Prostate gland (tissue), 2 donors: Measurements from ENCODE around the gene WNK3.

Experiments
- POLR2A ChIP-seq: fragments of 450-650 bp; IDR thresholded peaks from one replicate; pipeline ENCODE4 v1.6.1; 2016; ENCODE audit warnings: antibody characterized with exemption, mild to moderate bottlenecking
- TF ChIP-seq, protein P1 (sequence below), 4 experiments: fragments of 200-600 bp in 2 of 4; fragments of 450-650 bp in 2 of 4; sonication (generic) in 2 of 4; IDR thresholded peaks; 1 replicate in 3 of 4; 2 replicates in 1 of 4; pipeline ENCODE4 v1.5.1; 2016 to 2019; ENCODE audit warnings: antibody characterized with exemption in 4 of 4, mild to moderate bottlenecking in 2 of 4, moderate library complexity in 2 of 4

DNA sequence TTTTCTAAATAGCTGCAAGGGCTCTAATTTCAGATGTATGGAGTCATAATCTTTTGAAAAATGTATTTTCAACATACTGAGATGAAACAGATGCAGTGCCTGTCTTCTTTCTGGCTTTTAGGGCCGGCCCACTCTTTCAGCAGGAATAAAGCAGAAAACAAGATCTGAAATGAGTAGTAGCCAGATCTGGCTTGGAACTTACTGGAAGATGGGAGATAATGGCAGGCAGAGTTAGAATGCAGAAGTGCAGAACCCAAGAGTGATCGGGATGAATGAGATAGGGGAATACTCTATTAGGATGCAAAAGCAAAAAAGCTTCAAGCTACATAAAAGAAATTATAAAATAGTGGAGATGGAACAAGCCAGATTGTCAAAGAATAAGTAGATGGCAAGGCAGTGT, 173.4 kb downstream of the WNK3 start:
- TF ChIP-seq, protein P1, sequence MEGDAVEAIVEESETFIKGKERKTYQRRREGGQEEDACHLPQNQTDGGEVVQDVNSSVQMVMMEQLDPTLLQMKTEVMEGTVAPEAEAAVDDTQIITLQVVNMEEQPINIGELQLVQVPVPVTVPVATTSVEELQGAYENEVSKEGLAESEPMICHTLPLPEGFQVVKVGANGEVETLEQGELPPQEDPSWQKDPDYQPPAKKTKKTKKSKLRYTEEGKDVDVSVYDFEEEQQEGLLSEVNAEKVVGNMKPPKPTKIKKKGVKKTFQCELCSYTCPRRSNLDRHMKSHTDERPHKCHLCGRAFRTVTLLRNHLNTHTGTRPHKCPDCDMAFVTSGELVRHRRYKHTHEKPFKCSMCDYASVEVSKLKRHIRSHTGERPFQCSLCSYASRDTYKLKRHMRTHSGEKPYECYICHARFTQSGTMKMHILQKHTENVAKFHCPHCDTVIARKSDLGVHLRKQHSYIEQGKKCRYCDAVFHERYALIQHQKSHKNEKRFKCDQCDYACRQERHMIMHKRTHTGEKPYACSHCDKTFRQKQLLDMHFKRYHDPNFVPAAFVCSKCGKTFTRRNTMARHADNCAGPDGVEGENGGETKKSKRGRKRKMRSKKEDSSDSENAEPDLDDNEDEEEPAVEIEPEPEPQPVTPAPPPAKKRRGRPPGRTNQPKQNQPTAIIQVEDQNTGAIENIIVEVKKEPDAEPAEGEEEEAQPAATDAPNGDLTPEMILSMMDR (IDR thresholded peaks at IDR 0.05): no peak
- no peak for TF ChIP-seq POLR2A
